IgD-negative memory B cell (primary cell): ENCODE results near the gene CFAP57. TPM values are rescaled to one million over a fixed set of nuclear protein-coding genes. Genes with fewer than 3 reads are reported as not detected.

Experiments used
- H3K27ac Mint-ChIP-seq, 3 donors: one replicate each; pipeline ENCODE4 v1.8.0; 2020 to 2022; ENCODE audit warnings: mild to moderate bottlenecking in 3 of 3, mixed read lengths in 3 of 3, moderate library complexity in 1 of 3
- H3K27me3 Mint-ChIP-seq: one replicate; pipeline ENCODE4 v1.8.0; 2021; ENCODE audit warnings: mixed read lengths
- H3K36me3 Mint-ChIP-seq: one replicate; pipeline ENCODE4 v1.8.0; 2020; ENCODE audit warnings: mild to moderate bottlenecking, mixed read lengths
- H3K4me1 Mint-ChIP-seq, 3 donors: one replicate each; pipeline ENCODE4 v1.8.0; 2020 to 2022; ENCODE audit warnings: mixed read lengths in 3 of 3, mild to moderate bottlenecking in 1 of 3
- H3K4me3 Mint-ChIP-seq, 4 donors: one replicate each; pipeline ENCODE4 v1.8.0; 2020 to 2022; ENCODE audit warnings: mild to moderate bottlenecking in 4 of 4, mixed read lengths in 4 of 4, moderate library complexity in 3 of 4
- H3K9me3 Mint-ChIP-seq, 3 donors: one replicate each; pipeline ENCODE4 v1.8.0; 2020 to 2021; ENCODE audit warnings: mixed read lengths in 3 of 3, mild to moderate bottlenecking in 1 of 3
- polyA plus RNA-seq: library from polyadenylated mRNA; unstranded; fragments of 300-500 nt; fragmentation: Illumina TruSeq; gene quantifications from one replicate; pipeline ENCODE4 v1.2.3, GENCODE V29; 2021

The CFAP57 gene
- polyA plus RNA-seq, 1 donor from 2014 or later, result 0.14 TPM

DNA sequence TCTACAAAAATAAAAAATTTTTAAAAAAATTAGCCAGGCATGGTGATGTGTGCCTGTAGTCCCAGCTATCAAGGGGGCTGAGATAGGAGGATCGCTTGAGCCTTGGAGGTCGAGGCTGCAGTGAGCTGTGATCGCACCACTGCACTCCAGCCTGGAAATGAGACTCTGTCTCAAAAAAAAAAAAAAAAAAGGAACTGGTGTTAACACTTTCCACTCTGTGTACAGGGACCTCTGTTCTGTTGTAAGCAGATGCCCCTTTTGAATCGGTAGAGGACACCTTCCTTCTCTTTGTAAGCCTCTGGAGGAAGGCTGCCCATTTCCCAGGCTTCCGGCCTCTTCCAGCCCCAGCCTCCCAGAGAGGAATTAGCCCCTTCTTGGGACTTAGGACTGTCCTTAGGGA lies 120.5 kb downstream of the CFAP57 start:
- Mint-ChIP-seq H3K27me3 (peaks cover 4% of the 10 kb centered on the region), H3K27ac (no peak overlapping the region), H3K36me3 (no peaks in the 10 kb centered on the region), H3K9me3 (no peaks in the 10 kb centered on the region), H3K4me3 (no peak overlapping the region), H3K4me1 (peaks cover 0 to 2% (median 0%) of the 10 kb centered on the region in 3 donors)

- Mint-ChIP-seq H3K9me3 (no peaks in the 10 kb centered on the region), H3K4me1 (peaks cover 0 to 2% (median 0%) of the 10 kb centered on the region in 3 donors), H3K27ac (no peak overlapping the region), H3K36me3 (no peaks in the 10 kb centered on the region), H3K27me3 (peaks cover 4% of the 10 kb centered on the region), H3K4me3 (no peak overlapping the region)
Measured at GRCh38 chr1:43293176-43293575, 121.0 kb downstream of the CFAP57 start.

DNA sequence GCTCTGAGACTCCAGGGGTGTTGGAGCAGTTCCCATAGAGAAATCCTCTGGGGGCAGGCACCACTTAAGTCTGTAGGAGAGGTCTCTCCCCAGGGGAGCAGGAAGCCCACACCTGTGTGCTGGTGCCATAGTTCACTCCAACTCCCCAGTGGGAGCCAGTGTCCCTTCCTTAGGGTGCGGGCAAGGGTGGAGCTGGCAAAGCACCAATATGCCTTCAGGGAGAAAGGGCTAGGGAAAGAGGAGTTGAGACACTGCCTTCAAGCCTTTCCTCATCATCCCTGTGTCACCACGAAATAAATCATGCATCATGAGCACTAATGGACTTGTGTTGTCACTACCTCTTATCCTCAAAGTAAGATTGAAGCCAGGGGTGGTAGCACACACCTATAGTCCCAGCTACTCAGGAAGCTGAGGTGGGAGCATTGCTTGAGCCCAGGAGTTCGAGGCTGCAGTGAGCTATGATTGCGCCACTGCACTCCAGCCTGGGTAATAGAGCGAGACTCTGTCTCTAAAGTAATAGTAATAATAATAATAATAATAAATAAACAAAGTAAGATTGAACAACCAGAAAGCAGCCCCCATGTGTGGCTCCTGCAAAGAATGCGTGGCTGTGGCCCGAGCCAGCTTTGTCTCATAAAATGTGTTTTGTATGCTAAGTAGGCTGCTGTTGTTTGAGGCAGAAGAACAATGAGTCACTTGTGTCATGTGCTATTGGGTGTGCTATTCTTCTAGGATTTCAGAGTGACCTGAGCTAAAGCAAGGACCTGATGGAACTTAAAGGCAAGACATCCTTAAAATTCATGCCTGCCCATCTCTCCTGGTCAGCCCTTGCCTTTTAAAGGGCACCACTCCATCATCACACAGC lies 122.0 kb downstream of the CFAP57 start:
- H3K4me3 Mint-ChIP-seq, result no peak overlapping the region
- no peaks in the 10 kb centered on the region for H3K36me3 Mint-ChIP-seq
- peaks cover 4% of the 10 kb centered on the region for H3K27me3 Mint-ChIP-seq
- no peaks in the 10 kb centered on the region for H3K9me3 Mint-ChIP-seq
- no peak overlapping the region for H3K27ac Mint-ChIP-seq
- H3K4me1 Mint-ChIP-seq, result peaks cover 0 to 2% (median 0%) of the 10 kb centered on the region in 3 donors

- Mint-ChIP-seq H3K27me3 (peaks cover 4% of the 10 kb centered on the region), H3K4me3 (no peak overlapping the region), H3K4me1 (peaks cover 0 to 2% (median 0%) of the 10 kb centered on the region in 3 donors), H3K9me3 (no peaks in the 10 kb centered on the region), H3K27ac (no peak overlapping the region), H3K36me3 (no peaks in the 10 kb centered on the region)
Measured at GRCh38 chr1:43294761-43295160, 122.6 kb downstream of the CFAP57 start.

GRCh38 chr1:43296207-43296606 lies 124.1 kb downstream of the CFAP57 start:
- Mint-ChIP-seq H3K4me1 (peaks cover 0 to 2% (median 0%) of the 10 kb centered on the region in 3 donors), H3K36me3 (no peaks in the 10 kb centered on the region), H3K27ac (no peak overlapping the region), H3K27me3 (peaks cover 4% of the 10 kb centered on the region), H3K9me3 (no peaks in the 10 kb centered on the region), H3K4me3 (no peak overlapping the region)

DNA sequence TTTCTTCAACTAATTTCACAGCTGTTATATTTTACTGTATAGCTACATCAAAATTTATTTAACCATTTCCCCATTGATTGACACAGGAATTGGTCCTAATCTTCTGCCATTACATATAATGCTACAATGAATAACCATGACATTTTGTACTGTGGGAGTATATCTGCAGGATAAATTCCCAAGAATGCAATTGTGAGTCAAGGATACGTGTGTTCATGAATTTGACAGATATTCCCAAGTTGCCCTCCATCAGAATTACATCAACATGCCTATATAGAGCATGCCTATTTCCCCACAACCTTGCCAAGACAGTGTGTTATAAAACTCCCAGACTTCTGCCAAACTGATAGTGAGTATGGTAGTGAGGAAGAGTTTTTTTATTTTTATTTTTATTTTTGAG lies 125.9 kb downstream of the CFAP57 start:
- H3K4me3 Mint-ChIP-seq, result no peak overlapping the region
- H3K4me1 Mint-ChIP-seq, result peaks cover 0 to 2% (median 0%) of the 10 kb centered on the region in 3 donors
- H3K9me3 Mint-ChIP-seq, result no peaks in the 10 kb centered on the region
- no peak overlapping the region for H3K27ac Mint-ChIP-seq
- H3K27me3 Mint-ChIP-seq, result peaks cover 6% of the 10 kb centered on the region
- H3K36me3 Mint-ChIP-seq, result no peaks in the 10 kb centered on the region

GRCh38 chr1:43299101-43299500 lies 127.0 kb downstream of the CFAP57 start:
- Mint-ChIP-seq H3K36me3 (no peaks in the 10 kb centered on the region), H3K27ac (no peak overlapping the region), H3K9me3 (no peaks in the 10 kb centered on the region), H3K4me3 (no peak overlapping the region), H3K4me1 (peaks cover 0 to 2% (median 0%) of the 10 kb centered on the region in 3 donors), H3K27me3 (peaks cover 6% of the 10 kb centered on the region)

- Mint-ChIP-seq H3K4me1 (peaks cover 0 to 4% (median 0%) of the 10 kb centered on the region in 3 donors), H3K27ac (no peak within 1 kb of the TSS), H3K36me3 (no peaks in the 10 kb centered on the region), H3K27me3 (peaks cover 13% of the 10 kb centered on the region), H3K9me3 (no peaks in the 10 kb centered on the region), H3K4me3 (no peak within 1 kb of the TSS)
Measured at GRCh38 chr1:43300378-43301094, 128.4 kb downstream of the CFAP57 start, which contains the start of gene TIE1. Gene TIE1 (plus strand): TSS chr1:43300982. CDS start chr1:43301072, 90 bp downstream.

DNA sequence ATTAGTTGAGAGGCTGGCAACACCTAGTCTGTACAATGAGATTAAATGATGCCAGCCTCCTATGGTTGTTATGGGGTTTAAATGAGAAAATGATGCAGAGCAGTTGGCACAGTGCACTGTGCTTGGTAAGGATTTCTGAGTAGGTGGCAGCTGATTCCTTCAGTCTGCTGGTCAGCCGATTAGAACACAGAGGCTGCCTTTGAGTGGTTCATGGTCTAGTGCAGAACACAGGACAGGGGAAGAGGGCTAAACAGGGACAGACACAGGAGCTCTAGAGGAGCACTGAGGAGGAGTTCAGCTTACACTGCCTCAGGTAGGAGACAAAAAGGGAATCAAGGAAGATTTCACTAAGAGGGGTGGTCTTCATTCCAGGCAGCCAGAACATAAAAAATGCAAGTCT lies 130.1 kb downstream of the CFAP57 start:
- Mint-ChIP-seq H3K4me3 (no peak overlapping the region), H3K27me3 (peaks cover 19% of the 10 kb centered on the region), H3K4me1 (peaks cover 0 to 2% (median 0%) of the 10 kb centered on the region in 3 donors), H3K9me3 (no peaks in the 10 kb centered on the region), H3K27ac (no peak overlapping the region), H3K36me3 (no peaks in the 10 kb centered on the region)

- peaks cover 0 to 2% (median 0%) of the 10 kb centered on the region in 3 donors for H3K4me1 Mint-ChIP-seq
- no peak overlapping the region for H3K4me3 Mint-ChIP-seq
- peaks cover 19% of the 10 kb centered on the region for H3K27me3 Mint-ChIP-seq
- no peaks in the 10 kb centered on the region for H3K9me3 Mint-ChIP-seq
- no peaks in the 10 kb centered on the region for H3K36me3 Mint-ChIP-seq
- no peak overlapping the region for H3K27ac Mint-ChIP-seq
Measured at GRCh38 chr1:43302721-43303470, 130.8 kb downstream of the CFAP57 start.

- Mint-ChIP-seq H3K36me3 (no peaks in the 10 kb centered on the region), H3K9me3 (no peaks in the 10 kb centered on the region), H3K27me3 (peaks cover 19% of the 10 kb centered on the region), H3K4me1 (peaks cover 0 to 2% (median 0%) of the 10 kb centered on the region in 3 donors), H3K27ac (no peak overlapping the region), H3K4me3 (no peak overlapping the region)
Measured at GRCh38 chr1:43303471-43304313, 131.6 kb downstream of the CFAP57 start.
